GM21723 (cell line): ENCODE data around the gene PIK3CD.
"Not testable (repeated sequence)": the region's sequence is repeated elsewhere in the genome, so short reads cannot be mapped to it uniquely, and the experiment has no call there.

Source experiments
- ATAC-seq: cut with Tn5 transposase; IDR thresholded peaks from one replicate; pipeline ENCODE4 v1.9.1; 2021; ENCODE audit warnings: mild to moderate bottlenecking, moderate library complexity; ENCODE audit not compliant: unreplicated experiment

Gene PIK3CD

DNA sequence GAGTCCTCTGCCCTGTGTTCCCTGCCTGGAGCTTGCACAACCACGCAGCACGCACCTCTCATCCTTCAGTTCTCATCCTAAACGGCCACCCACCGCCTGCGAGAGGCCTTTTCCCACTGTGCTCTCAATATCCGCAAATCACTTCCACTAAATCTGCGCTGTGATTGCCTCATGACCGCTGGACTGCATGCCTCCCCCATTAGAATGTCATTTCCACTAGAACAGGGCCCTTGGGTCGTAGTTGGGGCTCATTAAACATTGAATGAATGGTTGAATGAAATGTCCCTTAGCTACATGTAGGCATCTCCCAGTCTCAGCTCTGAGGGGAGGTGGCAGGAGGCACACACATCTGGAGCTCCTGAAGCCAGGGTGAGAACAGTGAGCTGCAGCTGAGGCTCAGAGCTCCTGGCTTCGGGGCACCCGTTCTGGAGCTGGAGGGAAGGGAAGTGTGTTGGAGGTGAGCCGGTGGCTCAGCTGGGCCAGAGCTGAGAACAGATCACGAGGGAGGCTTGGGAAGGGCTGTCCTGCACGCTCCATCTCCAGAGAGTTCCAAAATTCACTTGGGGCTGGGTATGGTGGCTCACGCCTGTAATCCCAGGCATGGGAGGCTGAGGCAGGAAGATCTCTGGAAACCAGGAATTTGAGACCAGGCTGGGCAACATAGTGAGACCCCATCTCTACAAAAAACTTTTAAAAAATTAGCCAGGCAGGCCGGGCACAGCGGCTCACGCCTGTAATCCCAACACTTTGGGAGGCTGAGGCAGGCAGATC, 32.4 kb upstream of the PIK3CD start:
- ATAC-seq = no peak

DNA sequence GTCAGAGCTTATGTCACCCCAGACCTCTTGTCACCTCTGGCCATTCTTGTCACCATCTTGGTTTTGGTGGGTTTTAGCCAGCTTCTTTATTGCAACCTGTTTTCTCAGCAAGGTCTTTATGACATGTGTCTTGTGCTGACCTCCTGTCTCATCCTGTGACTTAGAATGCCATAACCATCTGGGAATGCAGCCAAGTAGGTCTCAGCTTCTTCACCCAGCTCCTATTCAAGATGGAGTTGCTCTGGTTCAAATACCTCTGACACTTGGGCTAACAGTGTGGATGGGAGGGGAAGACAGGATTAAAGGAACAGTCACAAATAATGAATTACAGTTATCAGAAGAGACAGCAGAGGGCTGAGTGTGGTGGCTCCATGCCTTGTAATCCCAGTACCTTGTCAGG, 30.5 kb upstream of the PIK3CD start:
- no peak for ATAC-seq

DNA sequence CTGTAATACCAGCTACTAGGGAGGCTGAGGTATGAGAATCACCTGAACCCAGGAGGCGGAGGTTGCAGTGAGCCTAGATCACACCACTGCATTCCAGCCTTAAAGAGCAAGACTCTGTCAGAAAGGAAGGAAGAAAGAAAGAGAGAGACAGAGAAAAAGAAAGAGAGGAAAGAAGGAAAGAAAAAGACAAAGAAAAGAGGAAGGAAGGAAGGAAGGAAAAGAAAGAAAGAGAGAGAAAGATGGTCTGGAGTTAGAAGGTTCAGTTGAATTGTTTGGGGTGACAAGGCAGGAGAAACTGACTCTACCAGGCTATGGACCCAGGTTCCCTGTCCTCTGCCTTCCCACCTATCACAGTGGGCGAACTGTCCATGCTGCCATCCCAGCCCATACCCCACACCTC, 27.4 kb upstream of the PIK3CD start:
- no peak for ATAC-seq

DNA sequence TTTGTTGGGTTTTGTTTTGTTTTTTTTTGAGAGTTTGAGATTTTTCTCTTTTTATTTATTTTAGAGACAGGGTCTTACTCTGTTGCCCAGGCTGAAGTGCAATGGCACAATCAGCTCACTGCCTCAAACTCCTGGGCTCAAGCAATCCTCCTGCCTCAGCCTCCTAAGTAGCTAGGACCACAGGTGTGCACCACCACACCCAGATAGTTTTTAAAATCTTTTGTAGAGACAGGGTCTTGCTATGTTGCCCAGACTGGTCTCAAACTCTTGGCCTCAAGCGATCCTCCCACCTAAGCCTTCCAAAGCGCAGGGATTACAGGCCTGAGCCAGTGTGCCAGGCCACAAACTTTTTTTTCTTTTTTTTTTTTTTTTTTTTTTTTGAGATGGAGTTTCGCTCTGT, 26.5 kb upstream of the PIK3CD start:
- not testable (repeated sequence) for ATAC-seq

DNA sequence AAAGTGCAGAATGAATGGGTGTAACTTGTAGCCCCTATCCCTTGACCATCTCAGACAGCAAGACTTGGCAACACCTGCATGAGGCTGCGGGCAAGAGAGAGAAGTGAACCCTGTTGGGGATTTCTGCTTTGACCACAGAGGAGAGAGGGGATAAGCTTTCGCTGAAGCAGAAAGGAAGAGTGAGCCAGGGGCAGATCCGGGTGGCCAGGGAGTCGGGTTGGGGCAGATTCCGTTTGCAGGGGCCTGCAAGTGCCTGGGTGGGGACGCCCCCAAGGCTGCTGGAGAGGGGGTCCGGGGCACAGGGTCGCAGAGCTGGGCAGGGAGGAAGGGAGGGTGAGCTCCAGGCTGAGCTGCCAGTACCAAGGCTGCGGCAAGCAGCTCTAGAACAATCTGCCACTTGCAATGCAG, 25.3 kb upstream of the PIK3CD start:
- ATAC-seq = peak; percentile 46

DNA sequence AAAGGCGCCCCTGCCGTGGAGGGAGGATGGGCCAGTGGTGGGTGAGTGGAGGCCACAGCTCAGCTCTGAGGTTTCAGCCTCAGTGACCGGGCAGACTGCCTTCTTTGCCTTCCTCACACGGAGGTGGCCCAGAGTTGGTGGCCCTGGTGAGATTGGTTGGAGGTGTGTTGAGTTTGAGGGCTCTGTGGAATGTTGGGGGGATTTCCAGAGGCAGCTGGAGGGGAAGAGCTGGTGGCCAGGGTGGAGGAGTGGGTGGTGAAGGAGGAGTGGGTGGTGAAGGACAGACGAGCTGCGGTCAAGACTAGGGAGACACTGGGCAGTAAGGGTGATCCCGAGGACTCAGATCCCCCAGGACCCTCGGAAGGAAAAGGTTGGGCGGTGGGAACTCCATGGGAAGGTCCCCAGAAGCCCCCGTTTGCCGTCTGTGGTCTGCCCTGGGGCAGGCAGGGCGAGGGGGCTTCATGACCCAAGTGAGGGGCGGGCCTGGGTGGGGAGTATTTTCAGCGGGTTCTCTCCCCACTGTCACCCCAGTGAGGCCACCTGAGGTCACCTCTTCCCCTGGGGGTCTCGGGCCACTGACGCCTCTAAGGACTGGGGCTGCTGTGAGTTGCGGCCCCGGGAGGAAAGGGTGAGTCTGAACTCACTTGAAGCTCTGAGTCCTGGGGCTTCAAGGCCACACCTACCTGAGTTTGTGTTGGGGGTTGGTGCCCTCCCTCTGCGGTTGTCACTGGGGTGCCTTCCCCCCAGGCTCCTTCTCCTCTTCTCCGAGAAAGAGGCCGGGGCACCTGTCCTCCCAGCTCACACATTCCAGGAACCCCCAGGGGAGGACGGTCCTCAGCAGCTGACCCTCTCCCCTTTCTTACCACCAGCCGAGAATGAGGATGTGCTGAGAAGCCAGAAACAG, 22.7 kb upstream of the PIK3CD start:
- no peak for ATAC-seq

DNA sequence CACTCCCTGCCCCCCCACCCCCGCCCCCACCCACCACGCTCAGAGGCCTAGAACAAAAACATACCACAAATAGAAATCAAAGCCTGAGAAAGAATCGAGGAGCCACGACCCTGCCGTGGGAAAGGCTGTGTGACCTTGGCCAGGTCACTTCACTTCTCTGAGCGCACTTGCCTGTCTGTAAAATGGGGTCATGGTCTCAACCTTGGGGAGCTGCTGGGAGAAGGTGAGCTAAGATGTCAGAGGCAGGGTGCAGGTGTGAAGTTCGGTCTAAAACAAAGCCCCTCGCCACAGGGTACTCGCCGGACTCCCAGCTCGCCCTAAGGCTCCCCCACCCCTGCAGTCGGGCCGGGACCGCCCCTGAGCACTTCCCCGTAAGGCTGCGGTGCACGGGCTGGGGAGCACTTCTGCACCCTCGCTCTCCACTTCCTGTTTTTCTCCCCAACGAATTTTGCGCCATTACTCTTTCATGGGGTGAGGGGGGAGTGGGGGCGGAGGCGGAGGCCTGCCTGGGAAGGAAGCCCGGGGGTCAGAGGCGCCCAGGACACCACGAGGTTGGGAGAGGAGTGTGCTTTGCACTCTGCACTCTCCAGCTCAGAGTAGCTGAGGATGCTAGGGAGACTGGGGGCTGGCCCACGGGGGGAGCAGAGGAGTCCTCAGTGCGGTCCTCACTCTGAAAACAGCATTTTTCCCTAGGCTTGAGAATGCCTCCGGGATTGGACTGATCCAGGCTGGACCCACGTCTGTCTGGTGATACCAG, 21.9 kb upstream of the PIK3CD start:
- peak; percentile 38 for ATAC-seq

DNA sequence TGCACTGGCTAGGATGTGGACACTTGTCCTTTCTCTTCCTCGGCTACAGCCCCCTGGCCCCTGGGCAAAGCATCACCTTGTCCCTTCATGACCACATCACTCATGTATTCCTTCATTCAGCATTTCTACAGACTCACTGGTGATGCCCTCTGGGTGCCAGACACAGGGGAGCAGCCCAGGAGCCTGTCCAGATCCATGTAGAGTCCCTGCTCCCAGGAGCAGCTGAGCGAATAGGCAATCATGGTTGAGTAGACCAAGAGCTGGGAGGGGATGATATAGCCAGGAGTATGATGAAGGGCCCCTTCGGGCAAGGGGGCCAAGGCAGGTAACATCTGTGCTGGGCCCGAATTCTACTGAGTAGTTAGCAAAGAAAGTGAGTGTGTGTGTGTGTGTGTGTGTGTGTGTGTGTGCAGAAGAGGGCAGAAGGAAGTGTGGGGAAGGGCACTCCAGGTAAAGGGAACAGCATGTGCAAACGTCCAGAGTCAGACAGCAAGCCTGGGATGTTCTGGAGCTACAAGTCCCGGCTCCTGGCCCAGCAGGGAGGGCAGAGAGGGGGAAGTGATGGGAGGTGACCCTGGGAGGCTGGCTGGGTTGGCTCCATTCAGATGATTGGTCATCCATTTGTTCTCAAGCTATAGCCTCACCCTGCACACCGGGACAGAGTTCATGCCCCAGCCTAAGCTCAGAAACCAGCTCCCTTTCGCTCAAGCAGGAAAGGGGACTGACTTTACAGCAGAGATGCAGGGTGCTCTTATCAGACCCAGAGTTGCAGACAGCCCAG, 21.0 kb upstream of the PIK3CD start:
- no peak for ATAC-seq

DNA sequence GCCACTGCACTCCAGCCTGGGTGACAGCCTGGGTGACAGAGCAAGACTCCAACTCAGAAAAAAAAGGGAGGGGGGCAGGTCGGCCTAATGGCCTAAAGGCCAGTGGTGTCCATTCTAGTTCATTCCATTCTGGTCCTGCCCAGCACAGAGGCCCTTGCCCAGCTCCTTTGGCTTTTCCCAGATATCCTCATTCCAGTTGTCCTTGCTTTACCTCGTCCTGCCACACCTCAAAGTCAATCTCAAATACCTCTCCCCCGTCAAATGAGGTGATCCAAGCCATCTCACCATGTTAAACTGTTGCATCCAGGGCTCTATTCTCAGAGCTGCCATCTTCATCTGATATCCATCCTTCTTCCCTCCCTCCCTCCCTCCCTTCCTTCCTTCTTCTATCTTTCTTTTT, 19.9 kb upstream of the PIK3CD start:
- ATAC-seq = no peak

DNA sequence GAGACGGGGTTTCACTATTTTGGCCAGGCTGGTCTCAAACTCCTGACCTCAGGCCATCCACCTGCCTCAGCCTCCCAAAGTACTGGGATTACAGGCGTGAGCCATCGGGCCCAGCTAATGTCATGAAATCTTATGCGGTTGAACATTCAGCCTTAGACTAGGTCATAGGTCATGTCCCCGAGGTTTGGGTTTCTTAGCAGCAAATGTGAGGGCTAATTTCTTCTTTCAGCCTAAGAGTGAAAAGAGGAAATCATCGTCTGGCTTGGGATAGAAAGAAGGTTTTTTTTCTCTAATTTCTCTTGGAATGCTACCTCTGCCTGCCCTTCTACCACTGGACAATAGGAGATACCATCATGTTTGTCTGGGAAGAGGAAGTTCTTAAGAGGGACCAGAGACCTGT, 18.0 kb upstream of the PIK3CD start:
- ATAC-seq = no peak

DNA sequence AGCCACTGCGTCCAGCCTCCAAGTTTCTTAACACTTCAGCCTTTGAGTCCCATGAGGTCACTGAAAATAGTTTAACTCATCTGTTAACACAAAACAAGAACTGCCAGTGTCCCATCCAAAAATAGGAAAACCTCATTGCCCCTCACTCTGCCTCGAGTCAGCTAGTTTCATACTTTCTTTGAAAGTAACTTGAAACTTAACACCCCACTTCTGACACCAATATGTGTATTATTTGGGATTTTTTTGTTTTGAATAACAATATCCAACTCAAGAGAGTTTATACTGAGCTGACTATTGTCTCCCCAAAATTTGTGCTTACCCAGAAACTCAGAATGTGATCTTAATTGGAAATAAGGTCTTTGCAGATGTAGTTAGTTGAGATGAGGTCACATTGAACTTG, 16.9 kb upstream of the PIK3CD start:
- ATAC-seq = no peak

DNA sequence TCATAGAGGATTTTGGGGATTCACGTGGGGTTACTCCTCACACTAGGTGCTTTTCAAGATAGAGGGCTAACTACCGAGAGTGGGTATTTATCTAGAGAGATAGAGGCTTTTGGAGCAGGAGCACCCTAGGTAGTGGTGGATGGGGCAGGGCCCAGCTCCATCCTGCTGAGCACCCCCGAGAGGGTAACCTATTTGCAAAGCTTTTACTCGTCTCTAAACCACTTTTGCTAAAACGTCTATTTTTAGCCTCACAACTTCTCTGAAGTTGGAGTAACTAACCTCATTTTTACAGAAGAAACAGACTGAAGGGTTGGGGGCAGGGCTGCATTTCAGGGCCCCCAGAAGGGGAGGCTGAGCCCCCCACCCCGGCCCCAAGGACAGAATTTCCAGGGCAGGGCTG, 12.3 kb upstream of the PIK3CD start:
- ATAC-seq = no peak

DNA sequence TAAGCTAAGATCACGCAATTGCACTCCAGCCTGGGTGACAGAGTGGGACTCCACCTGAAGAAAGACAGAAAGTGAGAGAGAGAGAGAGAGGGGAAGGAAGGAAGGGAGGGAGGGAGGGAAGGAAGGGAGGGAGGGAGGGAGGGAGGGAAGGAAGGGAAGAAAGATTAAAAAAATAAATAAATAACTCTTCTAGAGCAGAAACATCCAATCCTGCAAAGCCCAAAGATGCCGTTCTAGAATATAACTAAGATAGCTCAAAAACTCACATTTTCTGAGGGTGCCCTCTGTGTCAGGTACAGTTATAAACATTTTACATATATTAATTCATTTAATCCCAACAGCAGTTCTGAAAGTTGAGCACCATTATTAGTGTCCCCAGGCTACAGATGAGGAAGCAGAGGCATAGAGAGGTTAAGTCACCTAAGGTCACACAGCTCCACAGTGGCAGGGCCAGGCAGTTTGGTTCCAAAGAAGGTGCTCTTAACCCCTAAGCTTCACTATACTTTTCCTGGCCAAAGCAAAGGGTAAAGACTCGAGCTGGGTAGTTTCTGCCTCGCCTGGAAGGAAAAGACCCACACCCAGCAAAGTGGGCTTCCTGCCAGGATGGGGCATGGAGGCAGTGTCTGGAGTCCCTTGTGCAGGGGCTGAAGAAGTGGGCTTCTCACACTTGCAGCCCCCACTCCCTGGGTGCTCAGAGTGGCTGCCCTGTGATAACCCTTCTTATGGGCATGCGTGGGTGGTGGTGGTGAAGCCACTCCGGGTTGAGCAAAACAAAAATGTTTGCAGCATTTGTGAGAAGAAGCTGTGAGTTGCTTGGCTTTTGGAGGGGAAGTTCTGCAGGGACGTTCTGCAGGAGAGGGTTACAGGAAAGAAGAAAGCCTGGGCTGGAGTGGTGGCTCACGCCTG, 7.9 kb upstream of the PIK3CD start:
- ATAC-seq = no peak

DNA sequence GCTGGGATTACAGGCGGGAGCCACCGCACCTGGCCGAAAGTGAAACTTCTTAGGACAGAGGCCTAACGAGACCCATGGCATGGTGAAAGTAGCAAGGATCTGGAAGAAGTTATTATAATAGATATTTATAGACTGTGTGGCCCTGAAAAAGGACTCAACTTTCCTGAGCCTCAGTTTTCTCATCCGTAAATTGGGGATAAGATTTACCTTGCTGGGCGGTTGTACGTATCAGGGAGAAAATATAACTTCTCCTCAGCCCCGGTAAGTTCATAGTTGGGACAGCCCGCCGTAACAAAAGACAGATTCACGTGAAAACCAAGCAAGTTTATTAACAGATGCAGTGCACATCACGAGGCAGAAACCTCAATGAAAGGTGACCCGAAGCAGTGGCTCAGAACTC, 5.5 kb upstream of the PIK3CD start:
- no peak for ATAC-seq

DNA sequence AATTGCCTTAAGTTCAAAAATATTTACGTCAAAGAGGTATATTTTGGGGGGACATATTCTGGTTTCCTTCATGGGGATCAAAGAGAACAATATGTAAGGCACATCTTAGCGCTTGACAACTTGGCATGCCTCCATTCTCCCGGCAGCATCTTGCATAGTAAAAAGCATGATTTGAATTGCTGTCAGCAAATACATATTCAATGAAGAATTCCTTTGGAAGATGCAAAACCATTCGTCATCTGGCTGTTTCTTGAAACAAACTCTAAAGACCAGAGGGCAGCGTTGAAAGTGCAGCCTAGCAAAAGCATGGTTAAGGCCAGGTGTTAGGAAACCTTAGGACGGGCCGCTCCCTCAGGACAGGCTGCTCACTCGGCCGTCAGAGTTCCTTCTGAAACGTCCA, 3.4 kb upstream of the PIK3CD start:
- no peak for ATAC-seq

DNA sequence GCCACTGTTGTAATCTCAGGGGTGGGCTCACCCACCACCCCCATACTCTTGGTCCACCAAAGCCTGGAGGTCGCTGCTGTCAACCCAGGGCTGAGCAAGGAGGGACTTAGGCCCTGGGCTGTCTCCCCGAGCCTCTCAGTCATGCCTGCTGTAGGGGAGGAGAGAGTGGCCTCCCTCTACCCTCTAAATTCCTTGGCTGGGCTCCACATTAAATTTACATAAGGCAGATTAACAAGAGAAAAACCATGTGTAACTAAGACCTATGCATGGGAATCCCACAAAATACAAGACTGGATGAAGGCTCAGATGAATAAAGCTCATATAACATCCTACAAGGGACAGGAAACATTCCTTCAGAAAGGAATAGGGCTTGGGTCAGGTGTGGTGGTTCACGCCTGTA, 1.8 kb upstream of the PIK3CD start:
- no peak for ATAC-seq

DNA sequence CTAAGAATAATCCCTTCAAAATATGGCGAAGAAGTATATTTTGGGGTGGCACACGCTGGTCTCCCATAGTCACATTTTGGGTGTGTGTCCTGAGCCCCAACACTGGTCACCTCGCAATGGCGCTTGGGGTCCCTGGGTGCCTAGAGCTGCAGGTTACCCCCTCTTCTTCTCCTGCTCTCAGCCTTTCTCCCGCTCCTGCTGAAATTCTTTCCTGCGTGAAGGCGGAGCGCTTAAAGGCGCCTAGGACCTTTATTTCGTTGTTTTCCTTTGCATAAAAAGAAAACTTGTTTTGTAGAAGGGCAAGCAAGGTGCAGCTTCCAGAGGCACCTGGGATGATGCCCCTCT, 339 bp upstream of the PIK3CD start:
- no peak for ATAC-seq

DNA sequence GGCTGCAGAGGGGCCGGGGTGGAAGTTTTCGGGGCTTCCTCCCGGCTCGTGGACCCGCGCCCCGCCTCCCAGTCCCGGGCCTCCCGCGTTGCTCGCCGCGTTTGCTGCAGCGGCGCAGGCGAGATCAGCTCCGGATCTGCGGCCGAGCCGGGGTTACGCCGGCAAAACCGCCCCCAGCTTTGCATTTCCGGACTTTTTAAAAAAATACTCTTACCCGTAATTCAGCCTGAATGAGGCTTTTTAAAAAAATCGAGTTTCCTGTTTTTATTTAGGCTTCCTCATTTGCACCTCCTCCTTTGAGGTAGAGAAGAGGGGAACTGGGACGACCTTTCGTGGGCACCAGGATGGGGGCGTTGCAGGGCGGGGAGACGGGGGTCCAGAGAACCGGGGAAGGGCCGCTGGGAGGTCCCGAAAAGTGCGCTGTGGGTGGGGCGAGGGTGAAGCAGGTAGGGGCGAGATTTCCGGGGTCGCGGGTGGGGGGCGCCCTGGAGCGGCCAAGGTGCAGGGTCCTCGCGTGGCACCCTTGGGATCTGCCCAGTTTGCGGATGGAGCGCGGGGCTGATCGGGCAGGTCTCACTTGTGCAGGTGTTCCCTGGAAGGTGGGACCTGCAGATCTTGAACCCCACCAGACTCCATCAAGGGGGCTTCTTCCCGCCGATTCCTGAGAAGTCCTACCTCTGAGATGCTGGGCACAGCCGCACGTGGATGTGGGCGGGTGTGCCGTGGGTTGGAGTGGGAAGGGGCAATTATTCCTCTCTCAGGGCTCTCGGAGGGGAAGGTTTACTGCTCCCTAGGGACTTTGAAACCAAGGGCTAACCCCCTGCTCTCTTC, 1.1 kb downstream of the PIK3CD start:
- no peak for ATAC-seq

DNA sequence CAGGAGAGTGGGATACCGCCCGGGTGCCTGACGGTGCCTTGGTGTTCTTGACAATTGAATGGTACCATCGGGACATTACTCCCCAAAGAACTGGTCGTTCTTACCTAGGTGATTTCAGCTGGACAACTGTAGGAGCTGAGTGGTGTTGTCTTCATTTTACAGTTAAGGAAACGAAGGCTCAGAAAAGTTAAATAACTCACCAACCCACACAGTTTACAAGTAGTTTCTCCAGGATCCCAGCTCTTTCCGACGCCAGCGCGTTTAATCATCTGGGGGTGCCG, 1.6 kb downstream of the PIK3CD start:
- ATAC-seq = no peak
